HepG2 (cell line): ENCODE results near the gene ARHGEF6. TPM values are rescaled to one million over a fixed set of nuclear protein-coding genes. Genes with fewer than 3 reads are reported as not detected.

Source experiments
- ATAC-seq: fragments of 200-7000 bp; cut with Tn5 transposase; 3 replicates; pipeline ENCODE4 v1.9.1; 2020; ENCODE audit warnings: mild to moderate bottlenecking, moderate library complexity
- BruUV-seq: library from RNA; stranded (reverse); fragments of 400-500 nt; replicated peaks from 2 replicates; lab custom pipeline; 2021; lab: Mats Ljungman, UMichigan
- CTCF ChIA-PET: fragments of 300-600 bp; formaldehyde crosslinking; extraction: SDS; loops from one replicate; lab custom pipeline; 2021; ENCODE audit warnings: low total read pairs, inconsistent platforms, low intra/inter-chr PET ratio; lab: Yijun Ruan, JAX
- POLR2A ChIA-PET: fragments of 350-600 bp; sonication (Branson Sonifier 250); formaldehyde crosslinking; loops from one replicate; lab custom pipeline; 2020; ENCODE audit warnings: antibody characterized with exemption, inconsistent platforms; lab: Yijun Ruan, JAX
- DNase-seq: peaks from one replicate; pipeline ENCODE4 v3.0.0-alpha.2; 2015; ENCODE audit warnings: low spot score
- FAIRE-seq: peaks from 3 replicates; lab custom pipeline; 2011; peaks lifted over from hg19 to GRCh38; lab: Jason Lieb, UNC
- H2AFZ ChIP-seq: one replicate; pipeline ENCODE4 v1.6.1; 2011; ENCODE audit warnings: low read length, inconsistent platforms
- H3K27ac ChIP-seq: fragments of 300-600 bp; 3 replicates; pipeline ENCODE4 v1.8.0; 2011; ENCODE audit warnings: mixed run types, mild to moderate bottlenecking, mixed read lengths, low read length, inconsistent platforms; ENCODE audit not compliant: insufficient read depth; ENCODE audit errors: extremely low read length
- H3K27me3 ChIP-seq, 2 experiments: fragments of 200-600 bp in 1 of 2; 2 replicates in 1 of 2; 3 replicates in 1 of 2; pipeline versions ENCODE4 v1.6.0 to v1.8.0; 2011; ENCODE audit warnings: low read length in 2 of 2, mild to moderate bottlenecking in 2 of 2, moderate library complexity in 2 of 2, inconsistent platforms in 1 of 2; ENCODE audit not compliant: insufficient read depth in 2 of 2, control insufficient read depth in 1 of 2
- H3K36me3 ChIP-seq, 2 experiments: fragments of 200-600 bp in 1 of 2; replicated peaks in 1 of 2; 2 replicates in 1 of 2; 3 replicates in 1 of 2; pipeline versions ENCODE4 v1.5.1 to v1.8.0; 2011; ENCODE audit warnings: low read length in 2 of 2, inconsistent platforms in 1 of 2; ENCODE audit not compliant: insufficient read depth in 2 of 2, control insufficient read depth in 1 of 2
- H3K4me1 ChIP-seq: 2 replicates; pipeline ENCODE4 v1.5.1; 2012; ENCODE audit warnings: low read length, inconsistent platforms; ENCODE audit not compliant: insufficient read depth
- H3K4me2 ChIP-seq: 2 replicates; pipeline ENCODE4 v1.6.0; 2011; ENCODE audit warnings: low read depth, low read length, inconsistent platforms
- H3K4me3 ChIP-seq, 3 experiments: fragments of 200-600 bp in 1 of 3; sonication (generic), shearing (Covaris generic) in 1 of 3; replicated peaks in 1 of 3; 2 replicates each; pipeline ENCODE4 v1.5.1; 2011 to 2016; ENCODE audit warnings: low read length in 3 of 3, inconsistent platforms in 2 of 3, low read depth in 2 of 3, mild to moderate bottlenecking in 2 of 3, control low read depth in 1 of 3, mixed read lengths in 1 of 3; ENCODE audit not compliant: insufficient read depth in 1 of 3
- H3K79me2 ChIP-seq: one replicate; pipeline ENCODE4 v1.6.1; 2011; ENCODE audit warnings: low read length, inconsistent platforms; ENCODE audit not compliant: insufficient read depth
- H3K9ac ChIP-seq: 2 replicates; pipeline ENCODE4 v1.6.0; 2011; ENCODE audit warnings: mild to moderate bottlenecking, low read depth, low read length, inconsistent platforms; ENCODE audit not compliant: insufficient read depth
- H3K9me3 ChIP-seq: 2 replicates; pipeline ENCODE4 v1.5.1; 2012; ENCODE audit warnings: mild to moderate bottlenecking, low read length
- H4K20me1 ChIP-seq: 2 replicates; pipeline ENCODE4 v1.6.0; 2011; ENCODE audit warnings: inconsistent platforms, mild to moderate bottlenecking, low read length, moderate library complexity; ENCODE audit not compliant: insufficient read depth
- WGBS: methylation state at CpG from one replicate; pipeline ENCODE4 v1.1.6; 2017; ENCODE audit warnings: low lambda C conversion rate; 5-methylcytosine and 5-hydroxymethylcytosine counted together
- in situ Hi-C: cut with HindIII; loops from 2 replicates; pipeline ENCODE4 v1.10.0; 2017; ENCODE audit warnings: low pct_unique_long_range_greater_than_20kb; ENCODE audit not compliant: extremely low pct_ligation_motif_present
- intact Hi-C: fragments of 100-400 bp; cut with micrococcal nuclease; formaldehyde crosslinking; loops from one replicate; pipeline ENCODE4 v1.10.0; 2022; ENCODE audit not compliant: unreplicated experiment
- polyA plus RNA-seq, 8 experiments: library from polyadenylated mRNA; depleted of rRNA in 3 of 8; stranded (reverse) in 7 of 8; unstranded in 1 of 8; fragments of >200 nt; fragmentation: Illumina TruSeq in 4 of 8; extraction: Trizol in 4 of 8; gene quantifications; 2 replicates each; pipeline versions ENCODE4 v1.2.1 to v1.2.3, GENCODE V29; 2011 to 2016; ENCODE audit warnings: low read depth in 4 of 8, missing spikeins in 1 of 8, mixed read lengths in 1 of 8; ENCODE audit not compliant: insufficient read depth in 1 of 8
- total RNA-seq, 5 experiments: library from RNA; depleted of rRNA; stranded (reverse); fragments of >200 nt; fragmentation: Illumina TruSeq; extraction: Trizol; gene quantifications; 2 replicates each; pipeline ENCODE4 v1.2.3, GENCODE V29; 2016; ENCODE audit warnings: low read depth in 1 of 5
- TF ChIP-seq, protein P1 (sequence below): sonication (generic); formaldehyde crosslinking; IDR thresholded peaks from 2 replicates; pipeline ENCODE4 v1.5.0; 2020; ENCODE audit warnings: missing genetic modification reagents
- TF ChIP-seq, protein P2 (sequence below): sonication (generic); formaldehyde crosslinking; IDR thresholded peaks from 2 replicates; pipeline ENCODE4 v1.4.0; 2020; ENCODE audit warnings: missing genetic modification reagents
- TF ChIP-seq, protein P3 (sequence below): sonication (generic); formaldehyde crosslinking; IDR thresholded peaks from 2 replicates; pipeline ENCODE4 v1.4.0; 2020; ENCODE audit warnings: mild to moderate bottlenecking, missing genetic modification reagents

ARHGEF6 gene
- total and polyA plus RNA-seq, 2 of the 13 experiments (the other 11 are each of a cell fraction or from before 2014, with no cell fraction given) = 0.03 TPM; not detected in 1

DNA sequence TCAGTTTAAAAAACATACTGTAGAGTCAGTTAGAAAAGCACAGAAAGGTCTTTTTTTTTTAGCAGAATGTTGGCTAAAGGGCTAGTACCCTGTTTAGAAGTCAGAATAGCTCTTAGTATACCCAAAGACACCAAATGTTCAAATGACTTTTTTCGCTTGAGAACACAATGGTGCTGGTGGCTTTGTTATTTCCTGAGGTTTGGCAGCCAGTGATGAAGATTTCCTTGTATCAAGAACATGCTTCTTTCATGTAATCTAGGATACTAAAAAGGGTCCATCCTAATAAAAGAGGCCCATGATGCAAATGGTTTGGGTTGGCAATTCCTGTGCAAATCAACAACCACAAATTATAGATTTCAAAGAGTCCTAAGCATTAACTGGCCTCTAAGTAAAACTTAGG is 153.8 kb downstream of the ARHGEF6 start:
- intact Hi-C loops (no loop called here), in situ Hi-C loops (no loop called here)
- ChIA-PET POLR2A (no interaction called here), CTCF (no interaction called here)
- TF ChIP-seq, protein P1, sequence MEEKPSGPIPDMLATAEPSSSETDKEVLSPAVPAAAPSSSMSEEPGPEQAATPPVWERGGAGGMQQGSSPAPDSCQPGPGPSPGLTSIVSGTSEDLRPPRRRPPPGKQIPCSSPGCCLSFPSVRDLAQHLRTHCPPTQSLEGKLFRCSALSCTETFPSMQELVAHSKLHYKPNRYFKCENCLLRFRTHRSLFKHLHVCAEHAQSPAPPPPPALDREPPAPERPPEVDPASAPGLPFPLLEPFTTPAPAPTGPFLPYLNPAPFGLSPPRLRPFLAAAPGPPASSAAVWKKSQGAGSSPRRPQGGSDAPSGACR (CRISPR knock-in tag) = no peak
- TF ChIP-seq, protein P2, sequence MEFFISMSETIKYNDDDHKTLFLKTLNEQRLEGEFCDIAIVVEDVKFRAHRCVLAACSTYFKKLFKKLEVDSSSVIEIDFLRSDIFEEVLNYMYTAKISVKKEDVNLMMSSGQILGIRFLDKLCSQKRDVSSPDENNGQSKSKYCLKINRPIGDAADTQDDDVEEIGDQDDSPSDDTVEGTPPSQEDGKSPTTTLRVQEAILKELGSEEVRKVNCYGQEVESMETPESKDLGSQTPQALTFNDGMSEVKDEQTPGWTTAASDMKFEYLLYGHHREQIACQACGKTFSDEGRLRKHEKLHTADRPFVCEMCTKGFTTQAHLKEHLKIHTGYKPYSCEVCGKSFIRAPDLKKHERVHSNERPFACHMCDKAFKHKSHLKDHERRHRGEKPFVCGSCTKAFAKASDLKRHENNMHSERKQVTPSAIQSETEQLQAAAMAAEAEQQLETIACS (CRISPR knock-in tag) = no peak
- TF ChIP-seq, protein P3, sequence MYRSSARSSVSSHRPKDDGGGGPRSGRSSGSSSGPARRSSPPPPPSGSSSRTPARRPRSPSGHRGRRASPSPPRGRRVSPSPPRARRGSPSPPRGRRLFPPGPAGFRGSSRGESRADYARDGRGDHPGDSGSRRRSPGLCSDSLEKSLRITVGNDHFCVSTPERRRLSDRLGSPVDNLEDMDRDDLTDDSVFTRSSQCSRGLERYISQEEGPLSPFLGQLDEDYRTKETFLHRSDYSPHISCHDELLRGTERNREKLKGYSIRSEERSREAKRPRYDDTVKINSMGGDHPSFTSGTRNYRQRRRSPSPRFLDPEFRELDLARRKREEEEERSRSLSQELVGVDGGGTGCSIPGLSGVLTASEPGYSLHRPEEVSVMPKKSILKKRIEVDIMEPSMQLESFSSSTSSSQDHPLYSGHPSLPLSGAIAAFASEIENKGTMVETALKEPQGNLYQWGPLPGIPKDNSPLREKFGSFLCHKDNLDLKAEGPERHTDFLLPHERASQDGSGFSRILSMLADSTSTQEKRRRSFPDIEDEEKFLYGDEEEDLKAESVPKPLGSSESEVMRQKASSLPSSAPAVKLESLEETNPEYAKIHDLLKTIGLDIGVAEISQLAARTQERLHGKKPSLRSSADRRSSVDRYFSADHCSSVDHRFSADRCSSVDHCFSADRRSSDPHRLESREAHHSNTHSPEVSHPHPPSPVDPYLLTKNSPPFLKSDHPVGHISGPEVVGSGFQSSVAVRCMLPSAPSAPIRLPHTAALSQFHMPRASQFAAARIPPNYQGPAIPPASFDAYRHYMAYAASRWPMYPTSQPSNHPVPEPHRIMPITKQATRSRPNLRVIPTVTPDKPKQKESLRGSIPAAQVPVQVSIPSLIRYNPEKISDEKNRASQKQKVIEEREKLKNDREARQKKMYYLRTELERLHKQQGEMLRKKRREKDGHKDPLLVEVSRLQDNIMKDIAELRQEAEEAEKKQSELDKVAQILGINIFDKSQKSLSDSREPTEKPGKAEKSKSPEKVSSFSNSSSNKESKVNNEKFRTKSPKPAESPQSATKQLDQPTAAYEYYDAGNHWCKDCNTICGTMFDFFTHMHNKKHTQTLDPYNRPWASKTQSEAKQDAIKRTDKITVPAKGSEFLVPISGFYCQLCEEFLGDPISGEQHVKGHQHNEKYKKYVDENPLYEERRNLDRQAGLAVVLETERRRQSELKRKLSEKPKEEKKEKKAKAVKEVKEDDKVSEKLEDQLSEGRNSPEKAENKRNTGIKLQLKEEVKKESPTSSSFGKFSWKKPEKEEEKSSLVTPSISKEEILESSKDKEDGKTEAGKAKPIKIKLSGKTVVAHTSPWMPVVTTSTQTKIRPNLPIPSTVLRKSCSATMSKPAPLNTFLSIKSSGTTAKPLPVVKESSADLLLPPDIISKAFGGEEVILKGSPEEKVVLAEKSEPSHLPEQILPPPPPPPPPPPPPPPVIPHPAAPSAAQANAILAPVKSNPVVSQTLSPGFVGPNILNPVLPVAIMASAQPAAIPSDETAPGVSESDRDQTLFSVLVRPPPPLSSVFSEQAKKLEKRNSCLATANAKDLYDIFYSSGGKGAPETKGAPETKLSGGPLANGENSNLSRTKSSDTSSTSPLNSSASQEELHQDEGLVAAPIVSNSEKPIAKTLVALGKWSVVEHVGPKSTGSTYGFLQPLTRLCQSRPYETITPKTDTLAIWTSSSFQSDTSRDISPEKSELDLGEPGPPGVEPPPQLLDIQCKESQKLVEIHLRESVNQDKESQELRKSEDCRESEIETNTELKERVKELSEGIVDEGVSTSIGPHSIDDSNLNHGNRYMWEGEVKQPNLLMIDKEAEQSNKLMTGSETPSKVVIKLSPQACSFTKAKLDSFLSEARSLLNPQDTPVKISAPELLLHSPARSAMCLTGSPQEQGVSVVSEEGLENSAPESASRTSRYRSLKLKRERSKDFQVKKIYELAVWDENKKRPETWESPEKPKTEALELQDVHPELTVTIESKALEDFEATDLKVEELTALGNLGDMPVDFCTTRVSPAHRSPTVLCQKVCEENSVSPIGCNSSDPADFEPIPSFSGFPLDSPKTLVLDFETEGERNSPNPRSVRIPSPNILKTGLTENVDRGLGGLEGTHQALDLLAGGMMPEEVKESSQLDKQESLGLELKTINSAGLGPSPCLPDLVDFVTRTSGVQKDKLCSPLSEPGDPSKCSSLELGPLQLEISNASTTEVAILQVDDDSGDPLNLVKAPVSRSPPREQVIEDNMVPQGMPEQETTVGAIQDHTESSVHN (CRISPR knock-in tag) = no peak
- BruUV-seq = no TSS peak
- no peak overlapping the region for H3K4me3 ChIP-seq
- no peak overlapping the region for H2AFZ ChIP-seq
- 0% methylated on average over 1 of the region's 1 CpG for WGBS
- H3K36me3 ChIP-seq = no peaks in the 10 kb centered on the region
- H3K4me1 ChIP-seq = no peaks in the 10 kb centered on the region
- FAIRE-seq (no peak), DNase-seq (no peak), ATAC-seq (no peak)
- H3K9me3 ChIP-seq = no peaks in the 10 kb centered on the region
- H4K20me1 ChIP-seq = no peaks in the 10 kb centered on the region
- H3K27me3 ChIP-seq = no peaks in the 10 kb centered on the region
- no peak overlapping the region for H3K9ac ChIP-seq
- H3K79me2 ChIP-seq = no peaks in the 10 kb centered on the region
- no peak overlapping the region for H3K27ac ChIP-seq
- no peak overlapping the region for H3K4me2 ChIP-seq
